ACC112 (cell line): ENCODE data around the gene VRK1.
"Not testable (repeated sequence)": the region's sequence is repeated elsewhere in the genome, so short reads cannot be mapped to it uniquely, and the experiment has no call there.

Experiments used
- H2AFZ ChIP-seq: fragments of 200-600 bp; sonication (generic); one replicate; pipeline ENCODE4 v1.6.0; 2017; ENCODE audit warnings: antibody characterized with exemption, low read length; ENCODE audit not compliant: unreplicated experiment
- H3K27ac ChIP-seq: fragments of 200-600 bp; sonication (generic); 2 replicates; pipeline ENCODE4 v1.5.1; 2014; ENCODE audit warnings: low read depth, mild to moderate bottlenecking, antibody characterized with exemption, low read length, moderate library complexity
- H3K27me3 ChIP-seq: fragments of 200-600 bp; sonication (generic); 2 replicates; pipeline ENCODE4 v1.6.1; 2014; ENCODE audit warnings: mild to moderate bottlenecking, antibody characterized with exemption, low read length, moderate library complexity, mixed read lengths; ENCODE audit not compliant: insufficient read depth
- H3K36me3 ChIP-seq: fragments of 200-600 bp; sonication (generic); 2 replicates; pipeline ENCODE4 v1.6.1; 2016; ENCODE audit warnings: mild to moderate bottlenecking, antibody characterized with exemption, low read length, moderate library complexity, mixed read lengths; ENCODE audit not compliant: insufficient read depth
- H3K4me1 ChIP-seq: fragments of 200-600 bp; sonication (generic); one replicate; pipeline ENCODE4 v1.6.1; 2016; ENCODE audit warnings: low read length, mixed read lengths; ENCODE audit not compliant: insufficient read depth, unreplicated experiment, control insufficient read depth
- H3K4me3 ChIP-seq: fragments of 200-600 bp; sonication (generic); 2 replicates; pipeline ENCODE4 v1.5.1; 2014; ENCODE audit warnings: mild to moderate bottlenecking, low read depth, low read length
- H3K79me2 ChIP-seq: fragments of 200-600 bp; sonication (generic); one replicate; pipeline ENCODE4 v1.6.0; 2016; ENCODE audit warnings: low read length; ENCODE audit not compliant: control insufficient read depth, unreplicated experiment, insufficient read depth

The VRK1 gene

GRCh38 chr14:96874127-96874526 lies 76.9 kb downstream of the VRK1 start:
- Histone ChIP-seq H2AFZ (no peak overlapping the region), H3K27ac (no peak overlapping the region), H3K4me1 (no peaks in the 10 kb centered on the region), H3K27me3 (no peaks in the 10 kb centered on the region), H3K79me2 (no peaks in the 10 kb centered on the region), H3K36me3 (no peaks in the 10 kb centered on the region; the same call in 1 of the 2 replicates), H3K4me3 (no peak overlapping the region)

GRCh38 chr14:96876747-96877146 lies 79.6 kb downstream of the VRK1 start:
- H3K4me1 ChIP-seq: no peaks in the 10 kb centered on the region
- no peaks in the 10 kb centered on the region for H3K27me3 ChIP-seq
- H2AFZ ChIP-seq: no peak overlapping the region
- no peak overlapping the region for H3K27ac ChIP-seq
- no peaks in the 10 kb centered on the region for H3K79me2 ChIP-seq
- no peaks in the 10 kb centered on the region; the same call in 1 of the 2 replicates for H3K36me3 ChIP-seq
- no peak overlapping the region for H3K4me3 ChIP-seq

GRCh38 chr14:96881713-96882112 lies 84.5 kb downstream of the VRK1 start:
- peaks cover 6% of the 10 kb centered on the region for H3K36me3 ChIP-seq

GRCh38 chr14:96883974-96884373 lies 86.8 kb downstream of the VRK1 start:
- not testable (repeated sequence) for H3K4me1 ChIP-seq, H3K79me2 ChIP-seq, H2AFZ ChIP-seq, H3K27ac ChIP-seq, H3K27me3 ChIP-seq, H3K4me3 ChIP-seq, H3K36me3 ChIP-seq

More at GRCh38 chr14:96881713-96882112, 84.5 kb downstream of the VRK1 start:
- Histone ChIP-seq H3K4me3 (no peak overlapping the region), H3K27ac (no peak overlapping the region), H3K4me1 (no peaks in the 10 kb centered on the region), H3K27me3 (no peaks in the 10 kb centered on the region), H3K79me2 (no peaks in the 10 kb centered on the region), H2AFZ (no peak overlapping the region)

GRCh38 chr14:96888158-96888557 lies 91.0 kb downstream of the VRK1 start:
- Histone ChIP-seq H2AFZ (no peak overlapping the region), H3K4me3 (no peak overlapping the region), H3K4me1 (no peaks in the 10 kb centered on the region), H3K36me3 (no peaks in the 10 kb centered on the region), H3K79me2 (no peaks in the 10 kb centered on the region), H3K27me3 (no peaks in the 10 kb centered on the region), H3K27ac (no peak overlapping the region)

GRCh38 chr14:96888593-96888992 lies 91.4 kb downstream of the VRK1 start:
- Histone ChIP-seq H3K36me3 (no peaks in the 10 kb centered on the region), H3K79me2 (no peaks in the 10 kb centered on the region), H3K4me3 (no peak overlapping the region), H3K27me3 (no peaks in the 10 kb centered on the region), H3K27ac (no peak overlapping the region), H3K4me1 (no peaks in the 10 kb centered on the region), H2AFZ (no peak overlapping the region)

- no peaks in the 10 kb centered on the region for H3K36me3 ChIP-seq
- H3K4me1 ChIP-seq: no peaks in the 10 kb centered on the region
- H3K27me3 ChIP-seq: no peaks in the 10 kb centered on the region
- H3K27ac ChIP-seq: no peak overlapping the region
- H3K4me3 ChIP-seq: no peak overlapping the region
- H2AFZ ChIP-seq: no peak overlapping the region
- H3K79me2 ChIP-seq: no peaks in the 10 kb centered on the region
These were observed 91.9 kb downstream of the VRK1 start for GRCh38 chr14:96889091-96889490.

- no peak overlapping the region for H3K27ac ChIP-seq
- H3K4me3 ChIP-seq: no peak overlapping the region
- H3K27me3 ChIP-seq: no peaks in the 10 kb centered on the region
- H2AFZ ChIP-seq: no peak overlapping the region
- H3K36me3 ChIP-seq: no peaks in the 10 kb centered on the region
- no peaks in the 10 kb centered on the region for H3K4me1 ChIP-seq
- no peaks in the 10 kb centered on the region for H3K79me2 ChIP-seq
These were observed 96.9 kb downstream of the VRK1 start for GRCh38 chr14:96893966-96894622.

GRCh38 chr14:96894966-96895365 lies 97.8 kb downstream of the VRK1 start:
- Histone ChIP-seq H3K4me3 (no peak overlapping the region), H2AFZ (no peak overlapping the region), H3K79me2 (no peaks in the 10 kb centered on the region), H3K27me3 (no peaks in the 10 kb centered on the region), H3K4me1 (no peaks in the 10 kb centered on the region), H3K36me3 (no peaks in the 10 kb centered on the region), H3K27ac (no peak overlapping the region)

- Histone ChIP-seq H3K4me3 (no peak overlapping the region), H3K36me3 (no peaks in the 10 kb centered on the region), H3K27ac (no peak overlapping the region), H3K27me3 (no peaks in the 10 kb centered on the region), H3K4me1 (no peaks in the 10 kb centered on the region), H2AFZ (no peak overlapping the region), H3K79me2 (no peaks in the 10 kb centered on the region)
These were observed 98.6 kb downstream of the VRK1 start for GRCh38 chr14:96895658-96896271.

- H3K27me3 ChIP-seq: no peaks in the 10 kb centered on the region
- no peaks in the 10 kb centered on the region for H3K4me1 ChIP-seq
- H3K36me3 ChIP-seq: no peaks in the 10 kb centered on the region
- H3K4me3 ChIP-seq: no peak overlapping the region
- no peaks in the 10 kb centered on the region for H3K79me2 ChIP-seq
- H2AFZ ChIP-seq: no peak overlapping the region
- H3K27ac ChIP-seq: no peak overlapping the region
These were observed 100.0 kb downstream of the VRK1 start for GRCh38 chr14:96897184-96897583.
